IPS-NIHi11 (cell line): Measurements from ENCODE around the gene SIRT3.

Experiments
- DNase-seq: peaks from one replicate; pipeline ENCODE4 v3.0.0; 2012; ENCODE audit warnings: mixed read lengths, low spot score

Gene SIRT3

DNA sequence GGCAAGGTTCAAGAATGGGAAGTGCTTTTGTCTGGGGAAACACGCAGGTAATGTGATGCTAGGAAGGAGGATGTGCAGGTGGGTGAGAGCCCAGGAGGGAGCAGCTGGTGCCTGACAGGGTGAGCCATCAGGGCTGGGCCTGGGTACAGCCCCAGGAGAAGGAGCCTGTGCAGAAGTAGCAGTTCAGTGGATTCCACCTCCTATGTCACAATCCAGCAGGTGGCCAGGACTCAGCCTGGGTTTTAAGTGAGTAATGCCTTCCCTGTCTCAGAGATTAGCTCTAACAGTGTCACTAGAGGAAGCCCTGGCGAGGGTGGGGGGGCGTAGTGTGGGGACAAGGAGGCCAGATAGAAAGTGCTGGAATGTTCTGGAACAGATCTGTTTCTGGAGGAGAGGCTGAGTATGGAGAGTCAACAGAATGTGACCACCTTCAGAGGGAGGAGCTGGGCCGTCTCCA is 20.5 kb downstream of the SIRT3 start:
- DNase-seq = no peak

DNA sequence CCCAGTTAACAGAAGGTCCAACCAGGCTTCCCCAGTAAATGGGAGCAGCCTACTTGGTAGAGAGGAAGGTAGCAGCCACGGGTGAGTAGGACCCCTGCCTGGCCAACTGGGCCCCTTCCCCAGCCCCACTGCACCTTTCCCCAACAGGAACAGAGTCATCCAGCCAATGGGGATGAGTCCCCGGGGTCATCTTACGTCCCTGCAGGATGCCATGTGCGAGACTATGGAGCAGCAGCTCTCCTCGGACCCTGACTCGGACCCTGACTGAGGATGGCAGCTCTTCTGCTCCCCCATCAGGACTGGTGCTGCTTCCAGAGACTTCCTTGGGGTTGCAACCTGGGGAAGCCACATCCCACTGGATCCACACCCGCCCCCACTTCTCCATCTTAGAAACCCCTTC is 22.1 kb downstream of the SIRT3 start:
- no peak for DNase-seq

DNA sequence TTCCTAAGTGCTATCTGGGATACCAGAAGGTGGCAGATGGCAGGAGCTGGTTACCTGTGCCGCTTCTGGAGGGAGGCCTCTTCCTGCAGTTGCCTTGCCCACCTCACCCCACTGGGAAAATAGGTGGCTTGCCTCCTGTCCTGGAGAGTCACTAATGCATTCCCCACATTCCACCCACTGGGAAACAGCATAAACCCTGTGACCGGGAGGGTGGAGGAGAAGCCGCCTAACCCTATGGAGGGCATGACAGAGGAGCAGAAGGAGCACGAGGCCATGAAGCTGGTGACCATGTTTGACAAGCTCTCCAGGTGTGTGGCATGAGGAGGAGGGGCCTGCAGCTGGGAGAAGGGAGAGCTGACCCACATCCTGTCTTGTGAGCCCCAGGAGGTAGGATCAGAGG is 23.0 kb downstream of the SIRT3 start:
- DNase-seq = no peak

DNA sequence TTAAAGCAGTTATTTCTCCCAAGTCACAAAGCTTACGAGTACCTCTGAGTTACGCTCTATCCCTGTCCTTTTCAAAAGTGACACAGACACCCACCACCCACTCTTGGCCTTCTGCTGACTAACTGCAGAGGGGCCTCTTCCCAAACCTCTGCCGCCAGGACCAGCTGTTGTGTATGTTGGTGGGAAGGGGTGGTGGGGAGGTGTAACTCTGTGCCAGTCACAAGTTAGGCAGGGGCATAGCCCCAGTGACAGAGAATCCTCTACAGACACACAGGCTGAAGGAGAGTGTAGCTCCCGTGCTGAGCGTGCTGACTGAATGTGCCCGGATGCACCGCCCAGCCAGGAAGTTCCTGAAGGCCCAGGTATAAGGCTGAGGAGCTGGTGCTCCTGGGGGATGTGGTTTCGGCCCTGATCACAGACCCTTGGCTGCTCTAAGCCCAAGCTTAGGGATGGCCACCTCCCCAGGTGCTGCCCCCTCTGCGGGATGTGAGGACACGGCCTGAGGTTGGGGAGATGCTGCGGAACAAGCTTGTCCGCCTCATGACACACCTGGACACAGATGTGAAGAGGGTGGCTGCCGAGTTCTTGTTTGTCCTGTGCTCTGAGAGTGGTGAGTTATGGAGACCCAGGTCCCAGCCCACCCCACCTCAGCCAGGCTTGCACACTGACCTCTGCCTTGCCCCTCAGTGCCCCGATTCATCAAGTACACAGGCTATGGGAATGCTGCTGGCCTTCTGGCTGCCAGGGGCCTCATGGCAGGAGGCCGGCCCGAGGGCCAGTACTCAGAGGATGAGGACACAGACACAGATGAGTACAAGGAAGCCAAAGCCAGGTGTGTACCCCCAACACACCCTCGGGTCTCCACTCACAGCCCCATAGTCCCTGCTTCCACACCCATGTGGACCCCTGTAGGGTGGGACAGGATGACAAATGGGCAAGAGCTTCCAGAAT is 23.7 kb downstream of the SIRT3 start:
- DNase-seq = no peak

DNA sequence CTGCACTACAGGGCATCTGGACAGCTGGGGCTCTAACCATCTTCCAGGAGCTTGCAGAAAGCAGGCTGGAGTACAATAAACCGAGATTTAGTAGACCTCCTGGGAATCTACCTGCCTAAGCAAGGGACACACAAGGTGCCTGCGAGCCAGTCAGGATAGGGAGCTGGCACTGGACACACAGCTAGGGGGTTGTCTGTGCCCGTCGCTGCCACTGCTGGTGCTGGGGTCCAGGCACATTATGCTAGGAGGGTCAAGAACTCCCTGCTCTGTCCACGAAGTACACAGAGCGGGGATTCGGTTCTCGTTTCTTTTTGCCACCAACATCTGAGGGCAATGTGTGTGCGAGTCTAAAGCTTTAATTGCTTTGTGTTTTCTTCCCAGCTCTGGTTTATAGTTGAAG is 24.4 kb downstream of the SIRT3 start:
- DNase-seq = no peak

DNA sequence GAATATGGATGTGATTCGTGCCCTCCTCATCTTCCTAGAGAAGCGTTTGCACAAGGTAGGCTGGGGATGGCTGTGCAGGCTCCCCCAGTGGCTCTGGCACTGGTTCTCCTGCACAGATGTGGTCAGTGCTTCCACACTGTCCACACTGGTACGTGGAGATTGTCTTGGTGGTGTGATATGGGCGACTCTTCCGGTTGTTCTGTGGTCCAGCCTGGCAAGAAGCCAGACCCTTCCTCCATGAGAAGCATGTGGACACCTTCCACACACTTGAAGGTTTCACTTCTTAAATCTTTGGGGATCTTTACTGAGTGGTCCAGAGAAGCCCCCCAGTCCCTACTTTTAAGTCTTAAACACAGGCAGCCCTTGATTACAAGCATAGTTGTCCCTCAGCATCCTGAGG is 24.8 kb downstream of the SIRT3 start:
- no peak for DNase-seq

DNA sequence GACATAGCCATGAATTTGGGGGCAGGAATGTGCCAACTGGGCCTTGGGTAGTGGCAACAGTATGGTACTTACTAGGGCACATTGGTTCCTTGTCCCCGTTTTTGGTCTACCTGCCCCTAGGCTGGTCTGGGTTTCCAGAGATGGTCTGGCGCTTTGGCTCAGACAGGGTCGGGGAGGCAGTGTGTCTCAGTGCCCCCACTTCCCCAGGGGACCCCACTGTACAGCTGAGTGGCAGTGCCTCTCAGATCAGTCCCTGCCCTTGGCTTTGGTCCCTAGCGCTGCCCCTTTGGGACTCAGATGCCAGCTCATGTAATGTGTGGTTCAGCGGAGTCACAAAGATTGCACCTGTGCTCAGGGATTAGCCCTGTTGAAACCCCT is 25.4 kb downstream of the SIRT3 start:
- no peak for DNase-seq

DNA sequence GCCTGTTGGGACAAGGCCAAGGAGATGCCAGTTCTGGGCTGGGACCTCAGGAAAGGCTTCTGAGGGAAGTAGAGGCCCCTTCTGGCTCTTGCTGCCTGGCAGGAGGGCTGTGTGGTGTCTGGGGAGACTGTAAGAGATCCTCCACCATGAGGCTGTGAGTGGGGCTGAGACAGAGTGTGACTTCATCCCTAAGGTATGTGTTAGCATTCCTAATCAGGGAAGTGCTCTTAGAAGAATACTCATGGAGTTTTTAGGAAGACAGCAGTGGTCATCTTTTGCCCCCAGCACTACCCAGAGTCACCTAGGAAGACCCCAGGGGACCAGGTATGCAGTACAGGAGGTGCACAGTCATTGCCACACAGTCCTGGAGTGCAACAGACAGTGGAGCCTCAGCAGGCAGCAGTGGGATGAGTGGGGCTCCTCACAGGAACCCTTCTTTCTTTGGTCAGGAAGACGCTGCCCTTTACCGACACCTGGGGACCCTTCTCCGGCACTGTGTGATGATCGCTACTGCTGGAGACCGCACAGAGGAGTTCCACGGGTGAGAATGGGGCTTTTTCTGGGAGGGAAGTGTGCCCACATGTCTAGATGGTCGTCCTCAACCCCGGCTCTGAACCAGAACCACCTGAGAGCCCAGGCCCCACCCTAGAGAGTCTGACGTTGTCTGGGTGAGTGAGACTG is 25.9 kb downstream of the SIRT3 start:
- DNase-seq = no peak

DNA sequence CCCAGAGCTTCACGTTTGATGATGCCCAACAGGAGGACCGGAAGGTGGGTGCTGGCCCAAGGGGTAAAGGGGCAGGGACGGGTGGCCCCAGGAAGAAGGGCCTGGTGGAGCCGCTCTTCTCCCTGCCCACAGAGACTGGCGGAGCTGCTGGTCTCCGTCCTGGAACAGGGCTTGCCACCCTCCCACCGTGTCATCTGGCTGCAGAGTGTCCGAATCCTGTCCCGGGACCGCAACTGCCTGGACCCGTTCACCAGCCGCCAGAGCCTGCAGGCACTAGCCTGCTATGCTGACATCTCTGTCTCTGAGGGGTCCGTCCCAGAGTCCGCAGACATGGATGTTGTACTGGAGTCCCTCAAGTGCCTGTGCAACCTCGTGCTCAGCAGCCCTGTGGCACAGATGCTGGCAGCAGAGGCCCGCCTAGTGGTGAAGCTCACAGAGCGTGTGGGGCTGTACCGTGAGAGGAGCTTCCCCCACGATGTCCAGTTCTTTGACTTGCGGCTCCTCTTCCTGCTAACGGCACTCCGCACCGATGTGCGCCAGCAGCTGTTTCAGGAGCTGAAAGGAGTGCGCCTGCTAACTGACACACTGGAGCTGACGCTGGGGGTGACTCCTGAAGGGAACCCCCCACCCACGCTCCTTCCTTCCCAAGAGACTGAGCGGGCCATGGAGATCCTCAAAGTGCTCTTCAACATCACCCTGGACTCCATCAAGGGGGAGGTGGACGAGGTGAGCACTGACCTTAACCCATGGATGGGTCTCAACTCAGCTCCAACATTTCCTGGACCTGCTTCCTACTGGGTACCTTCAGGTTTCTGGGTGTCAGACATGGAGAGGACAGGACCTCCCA is 26.6 kb downstream of the SIRT3 start:
- no peak for DNase-seq

DNA sequence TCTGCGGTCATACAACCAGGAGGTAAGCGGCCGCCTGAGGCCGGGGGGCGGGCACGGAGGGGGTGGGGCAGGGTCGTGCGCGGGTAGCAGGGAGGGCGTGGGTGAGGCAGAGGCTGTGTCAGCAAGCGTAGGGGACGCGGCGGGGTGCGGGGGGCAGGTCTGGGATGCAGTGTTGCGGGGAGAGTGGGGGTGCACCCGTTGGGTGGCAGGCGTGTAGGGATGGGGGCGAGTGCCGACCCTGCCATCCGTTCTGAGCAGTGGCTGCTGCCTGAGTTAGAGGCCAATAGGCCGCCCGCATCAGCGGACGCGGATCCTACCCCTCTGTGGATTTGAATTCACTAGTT is 27.3 kb downstream of the SIRT3 start:
- DNase-seq = no peak

DNA sequence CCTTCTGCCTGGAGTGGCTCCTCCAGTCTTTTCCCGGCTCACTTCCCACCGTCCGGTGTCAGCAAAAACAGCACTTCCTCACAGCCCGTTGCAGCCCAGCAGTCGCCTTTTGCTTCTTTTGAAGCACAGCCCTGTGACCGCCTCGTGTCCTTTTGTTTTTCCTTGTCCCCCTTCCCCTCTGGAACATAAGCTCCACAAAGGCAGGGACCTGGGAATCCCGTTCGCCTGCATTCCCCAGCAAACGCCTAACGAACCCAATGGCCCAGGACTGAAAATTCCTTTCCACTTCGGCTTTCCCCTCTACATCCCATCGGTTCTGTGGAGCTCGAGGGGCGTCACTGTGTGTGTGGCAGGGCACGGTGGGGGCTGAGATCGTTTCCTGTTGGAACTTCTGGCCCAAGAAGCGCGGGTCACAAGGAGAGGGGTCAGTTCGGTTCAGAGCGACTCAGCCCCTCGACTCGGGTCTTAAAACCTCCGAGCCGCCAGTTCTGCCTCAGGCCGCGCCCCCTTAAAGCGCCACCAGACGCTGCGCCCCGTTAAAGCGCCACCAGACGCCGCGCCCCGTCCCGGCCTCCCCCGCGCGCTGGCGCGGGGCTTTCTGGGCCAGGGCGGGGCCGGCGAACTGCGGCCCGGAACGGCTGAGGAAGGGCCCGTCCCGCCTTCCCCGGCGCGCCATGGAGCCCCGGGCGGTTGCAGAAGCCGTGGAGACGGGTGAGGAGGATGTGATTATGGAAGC is 27.8 kb downstream of the SIRT3 start:
- DNase-seq = peak; percentile 97

DNA sequence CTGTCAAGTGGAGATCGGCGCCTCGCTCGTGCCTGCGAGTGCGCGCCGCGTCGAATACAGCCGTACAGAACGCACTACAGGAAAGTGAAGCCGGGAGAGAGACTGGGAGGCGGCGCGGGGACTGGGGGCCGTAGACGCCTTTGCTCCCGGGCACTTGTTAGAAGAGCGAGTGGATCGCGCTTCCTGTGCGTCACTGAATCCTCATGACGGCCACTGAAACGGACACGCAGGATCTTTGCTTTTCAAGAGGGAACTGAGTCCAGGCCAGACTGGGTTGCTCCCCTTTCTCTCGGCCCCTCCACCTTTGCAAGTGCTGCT is 28.3 kb downstream of the SIRT3 start:
- DNase-seq = no peak

DNA sequence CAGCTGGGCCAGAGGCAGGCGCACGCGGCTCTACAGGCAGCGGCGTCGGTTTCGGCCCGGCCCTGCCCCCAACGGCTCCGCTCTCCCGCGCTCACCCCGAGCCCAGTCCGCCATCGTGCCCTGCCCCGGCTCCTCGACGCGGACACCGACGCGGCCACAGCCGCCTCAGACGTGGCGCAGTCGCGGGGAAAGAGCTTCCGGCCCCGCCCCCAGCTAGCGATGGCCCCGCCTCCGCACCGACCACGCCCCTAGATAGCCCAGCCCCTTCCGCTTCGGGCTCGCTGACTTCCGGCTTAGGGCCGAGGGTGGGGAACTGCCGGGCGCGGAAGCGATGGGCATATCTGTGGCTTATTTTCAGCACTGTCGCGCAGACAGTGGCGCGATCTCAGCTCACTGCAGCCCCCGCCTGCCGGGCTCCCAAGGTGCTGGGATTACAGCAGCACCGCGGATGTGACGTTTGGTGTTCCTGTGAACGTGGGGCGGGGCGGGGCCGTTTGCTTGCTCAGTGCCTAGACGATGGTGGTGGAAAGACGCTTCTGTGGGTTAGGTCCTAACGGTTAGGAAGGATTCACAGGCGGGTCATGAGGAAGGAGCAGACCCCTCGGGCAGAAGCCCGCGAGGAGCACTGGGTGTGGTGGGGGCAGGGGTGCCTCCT is 28.8 kb downstream of the SIRT3 start, which contains the start of the genes BET1L and RIC8A:
Gene BET1L (minus strand): TSS at position 192 of the 655 bp plus-strand sequence. CDS start 78 bp downstream, at position 114.
Gene RIC8A (plus strand): TSS at position 501 of the 655 bp plus-strand sequence. CDS start 1,147 bp downstream, outside the sequence.
- peak; percentile 98 for DNase-seq

DNA sequence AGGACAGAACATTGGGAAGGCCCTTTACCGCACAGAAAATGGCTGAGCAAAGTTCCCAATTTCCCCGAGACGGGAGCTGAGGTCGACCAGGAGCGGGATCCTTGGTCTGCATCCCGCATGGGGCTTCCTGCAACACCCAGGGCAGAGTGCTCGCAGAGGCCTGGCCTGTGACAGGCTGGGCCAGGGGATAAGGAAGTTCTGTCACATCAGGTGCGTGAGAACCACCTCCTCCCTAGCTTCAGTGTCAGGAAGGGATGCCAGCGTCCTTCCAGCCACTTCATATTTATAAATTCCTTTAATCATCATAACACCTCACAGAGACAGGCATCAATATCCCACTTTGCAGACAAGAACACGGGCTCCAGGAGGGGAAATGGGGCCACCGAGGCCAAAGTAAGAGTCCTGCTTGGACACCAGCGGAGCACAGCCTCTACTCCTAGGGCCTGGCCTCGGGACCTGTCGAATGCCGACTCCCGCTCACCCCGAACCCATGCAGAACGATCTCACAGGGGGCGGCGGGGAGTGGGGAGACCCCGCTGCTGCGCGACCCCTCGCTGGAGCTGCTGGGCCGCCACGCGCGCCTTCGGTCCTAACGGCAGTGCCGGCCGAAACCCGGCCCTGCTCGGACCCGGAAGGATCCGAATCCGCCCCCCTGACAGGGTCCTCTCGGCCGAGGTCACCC is 29.5 kb downstream of the SIRT3 start:
- no peak for DNase-seq

DNA sequence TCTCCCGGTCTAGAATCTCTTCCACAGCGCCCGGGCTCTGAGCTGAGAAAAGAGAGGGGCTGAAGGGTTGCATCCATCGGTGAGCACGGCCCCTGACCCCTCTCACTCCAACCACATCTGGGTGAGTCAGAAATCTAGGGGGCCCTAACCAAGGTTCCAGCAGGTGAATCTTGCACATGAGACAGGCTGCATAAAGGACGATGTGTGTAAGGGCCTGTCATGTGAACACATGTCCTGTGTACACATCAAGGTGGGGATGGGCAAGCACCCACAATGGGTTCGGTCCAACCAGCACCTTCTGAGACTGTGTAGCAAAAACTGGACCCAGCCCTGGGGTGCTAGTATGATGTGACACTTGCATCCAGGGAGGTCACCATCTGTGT is 30.1 kb downstream of the SIRT3 start:
- DNase-seq = no peak

DNA sequence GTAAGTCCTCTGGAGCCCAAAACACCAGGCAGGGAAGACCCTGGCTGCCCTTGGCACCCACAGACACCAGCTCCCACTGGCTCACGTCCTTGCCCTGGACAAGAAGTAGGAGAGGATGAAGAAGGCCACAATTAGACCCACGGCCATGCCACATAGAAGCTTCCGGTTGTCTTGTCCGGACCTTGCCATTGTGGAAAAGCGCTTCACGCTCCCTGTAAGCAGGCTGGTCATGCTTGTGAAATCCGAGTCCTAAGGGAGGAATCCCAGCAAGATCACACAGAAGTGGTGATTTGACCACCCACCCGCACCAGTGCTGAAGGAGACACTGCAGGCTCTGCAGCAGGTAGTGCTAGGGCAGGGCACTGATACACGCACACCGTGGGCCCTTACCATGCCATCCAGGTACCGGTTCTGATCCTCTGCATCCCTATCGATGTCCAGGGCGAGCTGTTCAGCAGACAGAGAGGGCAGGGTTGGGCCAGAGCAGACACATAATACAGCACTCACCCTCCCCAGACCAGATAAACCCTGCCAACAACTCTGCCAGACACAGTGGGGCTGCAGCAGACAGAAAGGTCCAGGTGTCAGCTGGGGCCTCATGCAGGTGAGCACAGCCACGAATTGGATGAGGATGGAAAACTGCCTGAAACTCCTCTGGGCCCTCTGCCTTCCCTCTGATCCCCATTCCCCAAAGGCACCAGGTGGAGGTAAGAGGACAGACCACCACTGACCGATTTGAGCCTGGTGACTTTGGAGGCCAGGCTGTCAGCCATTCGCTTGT is 30.7 kb downstream of the SIRT3 start:
- DNase-seq = no peak

DNA sequence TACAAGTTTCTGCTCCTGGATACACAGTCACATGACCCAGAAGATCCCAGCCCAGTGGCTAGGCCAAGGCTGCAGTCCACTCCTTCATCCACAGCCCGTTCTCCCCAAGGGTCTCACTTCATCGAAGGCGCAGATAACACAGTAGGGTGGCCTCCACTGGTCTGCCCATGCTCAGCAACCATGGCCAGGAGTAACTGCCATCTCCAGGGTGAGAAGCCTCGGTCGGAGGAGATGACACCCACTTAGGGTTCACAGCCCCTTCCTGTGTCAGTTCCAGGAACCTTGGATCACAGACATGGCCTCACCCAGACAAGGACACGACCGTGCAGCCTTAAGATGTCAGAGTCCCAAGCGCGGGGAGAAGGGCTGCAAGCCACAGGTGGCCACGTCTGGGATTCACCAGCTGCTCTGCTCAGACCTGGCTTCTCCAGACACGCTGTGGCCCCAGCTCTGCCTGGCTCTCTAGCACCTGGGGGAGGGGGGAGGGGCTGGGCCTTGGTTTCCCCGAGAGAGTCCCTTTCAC is 31.5 kb downstream of the SIRT3 start:
- DNase-seq = no peak

DNA sequence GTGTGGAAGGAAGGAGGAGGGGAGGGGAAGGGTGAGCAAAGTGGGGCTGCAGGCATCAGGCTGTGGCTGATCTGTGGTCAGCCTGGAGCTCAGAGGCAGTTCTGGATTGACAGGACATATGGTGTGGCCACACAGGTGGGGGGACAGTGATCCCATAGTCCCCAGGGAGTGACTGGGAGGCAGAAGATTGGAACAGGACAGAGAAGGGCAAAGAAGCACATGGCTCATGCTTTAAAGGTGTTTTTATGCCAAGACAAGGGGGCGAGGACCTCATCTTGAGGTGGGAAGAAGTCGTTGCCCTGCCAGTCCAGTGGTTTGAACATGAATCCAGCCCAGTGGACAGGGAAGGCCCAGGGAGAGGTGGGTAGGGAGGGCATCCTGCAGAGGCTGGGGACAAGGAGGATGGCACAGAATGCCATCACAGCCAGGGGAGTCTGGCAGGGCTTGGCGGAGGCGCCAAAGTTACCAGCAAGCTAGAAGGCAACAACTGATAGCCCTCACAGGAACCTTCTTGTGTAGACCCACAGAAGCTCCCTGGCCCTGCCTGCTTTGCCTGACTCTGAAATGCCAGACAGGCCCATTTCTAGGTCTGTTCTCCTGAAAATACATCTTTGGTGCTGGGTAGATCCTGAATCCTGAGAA is 32.1 kb downstream of the SIRT3 start:
- no peak for DNase-seq
